Endothelial cell of umbilical vein (primary cell): ENCODE measurements around the gene ADAMTS12.

ENCODE experiments used
- EZH2 ChIP-seq: IDR thresholded peaks from 2 replicates; pipeline ENCODE4 v1.6.1; 2012; ENCODE audit warnings: borderline replicate concordance, low read depth, mild to moderate bottlenecking, moderate library complexity, low read length, inconsistent platforms; ENCODE audit not compliant: severe bottlenecking
- FOS ChIP-seq: IDR thresholded peaks from 2 replicates; pipeline ENCODE4 v1.6.1; 2011; ENCODE audit warnings: mild to moderate bottlenecking, low read length, moderate library complexity, borderline replicate concordance; ENCODE audit not compliant: insufficient read depth
- JUN ChIP-seq: IDR thresholded peaks from 2 replicates; pipeline ENCODE4 v1.6.1; 2011; ENCODE audit warnings: borderline replicate concordance, low read depth; ENCODE audit not compliant: insufficient read length, insufficient read depth
- MAX ChIP-seq: IDR thresholded peaks from 2 replicates; pipeline ENCODE4 v1.6.1; 2011; ENCODE audit not compliant: insufficient read depth, insufficient read length
- MYC ChIP-seq: IDR thresholded peaks from one replicate; pipeline ENCODE4 v1.6.1; 2011; ENCODE audit warnings: mild to moderate bottlenecking, low read depth, low read length
- POLR2A ChIP-seq: IDR thresholded peaks from 2 replicates; pipeline ENCODE4 v1.6.1; 2012; ENCODE audit warnings: low read depth, mild to moderate bottlenecking, control low read depth, low read length
- POLR2AphosphoS5 ChIP-seq: IDR thresholded peaks from 2 replicates; pipeline ENCODE4 v1.6.1; 2012; ENCODE audit warnings: low read depth, mild to moderate bottlenecking, control low read depth, low read length, moderate library complexity; ENCODE audit not compliant: insufficient read depth
- TF ChIP-seq, protein P1 (sequence below), 2 donors: IDR thresholded peaks; 1 replicate in 1 of 2; 2 replicates in 1 of 2; pipeline ENCODE4 v1.5.1; 2011; ENCODE audit warnings: low read length in 2 of 2, mild to moderate bottlenecking in 2 of 2, moderate library complexity in 2 of 2, control low read depth in 1 of 2, inconsistent platforms in 1 of 2, low read depth in 1 of 2; ENCODE audit not compliant: insufficient read depth in 1 of 2; ENCODE audit errors: extremely low read depth in 1 of 2

GRCh38 chr5:33579152-33579551 is 312.6 kb downstream of the ADAMTS12 start:
- TF ChIP-seq, protein P1, sequence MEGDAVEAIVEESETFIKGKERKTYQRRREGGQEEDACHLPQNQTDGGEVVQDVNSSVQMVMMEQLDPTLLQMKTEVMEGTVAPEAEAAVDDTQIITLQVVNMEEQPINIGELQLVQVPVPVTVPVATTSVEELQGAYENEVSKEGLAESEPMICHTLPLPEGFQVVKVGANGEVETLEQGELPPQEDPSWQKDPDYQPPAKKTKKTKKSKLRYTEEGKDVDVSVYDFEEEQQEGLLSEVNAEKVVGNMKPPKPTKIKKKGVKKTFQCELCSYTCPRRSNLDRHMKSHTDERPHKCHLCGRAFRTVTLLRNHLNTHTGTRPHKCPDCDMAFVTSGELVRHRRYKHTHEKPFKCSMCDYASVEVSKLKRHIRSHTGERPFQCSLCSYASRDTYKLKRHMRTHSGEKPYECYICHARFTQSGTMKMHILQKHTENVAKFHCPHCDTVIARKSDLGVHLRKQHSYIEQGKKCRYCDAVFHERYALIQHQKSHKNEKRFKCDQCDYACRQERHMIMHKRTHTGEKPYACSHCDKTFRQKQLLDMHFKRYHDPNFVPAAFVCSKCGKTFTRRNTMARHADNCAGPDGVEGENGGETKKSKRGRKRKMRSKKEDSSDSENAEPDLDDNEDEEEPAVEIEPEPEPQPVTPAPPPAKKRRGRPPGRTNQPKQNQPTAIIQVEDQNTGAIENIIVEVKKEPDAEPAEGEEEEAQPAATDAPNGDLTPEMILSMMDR (IDR thresholded peaks at IDR 0.05; ENCODE audit: extremely low read depth in 1 of 2, insufficient read depth in 1 of 2, low read depth in 1 of 2, low read length in 2 of 2), result no peak
- TF ChIP-seq POLR2AphosphoS5, result no peak
- TF ChIP-seq POLR2A, result no peak
- TF ChIP-seq FOS, result no peak
- TF ChIP-seq MAX, result no peak
- no peak for TF ChIP-seq MYC
- no peak for TF ChIP-seq JUN
- no peak for TF ChIP-seq EZH2
